Stimulated activated naive CD8-positive, alpha-beta T cell treated with anti-CD3 and anti-CD28 coated beads, Interleukin-15, Interleukin-2, amounts not matched to agents 100 ng/mL and 50 ng/mL, for 24 hours (primary cell): ENCODE results near the gene CSN3.

Experiments
- H3K27ac Mint-ChIP-seq: one replicate; pipeline ENCODE4 v1.8.0; 2021; ENCODE audit warnings: mild to moderate bottlenecking, mixed read lengths
- H3K27me3 Mint-ChIP-seq: one replicate; pipeline ENCODE4 v1.8.0; 2021; ENCODE audit warnings: mixed read lengths
- H3K36me3 Mint-ChIP-seq: one replicate; pipeline ENCODE4 v1.8.0; 2021; ENCODE audit warnings: low read depth, mixed read lengths
- H3K4me1 Mint-ChIP-seq: one replicate; pipeline ENCODE4 v1.8.0; 2021; ENCODE audit warnings: low read depth, mixed read lengths
- H3K4me3 Mint-ChIP-seq: one replicate; pipeline ENCODE4 v1.8.0; 2021; ENCODE audit warnings: mild to moderate bottlenecking, mixed read lengths
- H3K9me3 Mint-ChIP-seq: one replicate; pipeline ENCODE4 v1.8.0; 2021; ENCODE audit warnings: mixed read lengths

Gene CSN3

GRCh38 chr4:70243091-70243490 is 694 bp downstream of the CSN3 start:
- Mint-ChIP-seq H3K9me3 (no peaks in the 10 kb centered on the region), H3K4me3 (no peak overlapping the region), H3K27me3 (no peaks in the 10 kb centered on the region), H3K27ac (no peak overlapping the region), H3K4me1 (no peaks in the 10 kb centered on the region), H3K36me3 (no peaks in the 10 kb centered on the region)

GRCh38 chr4:70251250-70251944 is 9.0 kb downstream of the CSN3 start:
- H3K27me3 Mint-ChIP-seq, result no peaks in the 10 kb centered on the region
- no peak overlapping the region for H3K27ac Mint-ChIP-seq
- H3K4me3 Mint-ChIP-seq, result no peak overlapping the region
- H3K36me3 Mint-ChIP-seq, result no peaks in the 10 kb centered on the region
- H3K9me3 Mint-ChIP-seq, result no peaks in the 10 kb centered on the region
- H3K4me1 Mint-ChIP-seq, result no peaks in the 10 kb centered on the region

GRCh38 chr4:70251945-70252277 is 9.5 kb downstream of the CSN3 start:
- Mint-ChIP-seq H3K9me3 (no peaks in the 10 kb centered on the region), H3K4me3 (no peak overlapping the region), H3K36me3 (no peaks in the 10 kb centered on the region), H3K4me1 (no peaks in the 10 kb centered on the region), H3K27me3 (no peaks in the 10 kb centered on the region), H3K27ac (no peak overlapping the region)

DNA sequence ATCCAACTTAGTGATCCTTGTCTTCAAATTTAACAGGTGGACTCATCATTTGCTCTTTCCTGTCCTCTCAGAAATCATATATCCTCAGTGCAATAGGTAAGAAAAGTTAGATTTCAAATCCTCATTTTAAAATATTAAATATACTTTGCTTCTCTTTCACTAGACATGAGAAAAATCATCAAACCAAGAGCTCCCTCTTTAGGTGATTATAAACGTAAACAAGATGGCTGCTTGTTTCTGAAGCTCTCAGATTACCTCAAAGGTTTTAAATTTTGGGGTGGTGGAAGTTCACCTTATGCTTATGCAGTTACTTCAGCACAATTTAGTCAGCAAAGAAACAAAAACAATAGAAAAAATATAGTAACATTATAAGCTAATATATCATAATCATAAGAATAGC is 27.3 kb downstream of the CSN3 start:
- H3K4me1 Mint-ChIP-seq, result no peaks in the 10 kb centered on the region
- no peak overlapping the region for H3K4me3 Mint-ChIP-seq
- H3K27me3 Mint-ChIP-seq, result no peaks in the 10 kb centered on the region
- no peak overlapping the region for H3K27ac Mint-ChIP-seq
- peaks cover 10% of the 10 kb centered on the region for H3K9me3 Mint-ChIP-seq
- H3K36me3 Mint-ChIP-seq, result no peaks in the 10 kb centered on the region

DNA sequence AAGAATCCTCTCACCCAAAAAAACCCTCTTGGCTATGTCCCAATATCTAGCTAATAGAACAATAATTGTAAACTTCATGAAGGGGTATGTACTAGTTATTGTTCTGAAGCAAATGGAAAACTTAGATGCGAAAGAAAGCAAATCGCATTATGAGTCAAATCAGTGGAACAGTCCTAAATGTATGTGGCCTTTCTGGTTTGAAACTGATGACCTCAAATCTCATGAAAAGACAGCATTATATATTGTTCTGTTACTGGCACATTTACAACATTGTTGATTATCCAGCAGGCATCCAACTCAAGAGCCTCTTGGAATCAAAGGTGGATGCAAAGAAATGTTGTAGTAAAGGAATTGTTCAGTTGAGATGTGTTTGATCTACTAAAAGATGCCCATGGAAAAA is 34.7 kb downstream of the CSN3 start:
- H3K27ac Mint-ChIP-seq, result no peak overlapping the region
- no peaks in the 10 kb centered on the region for H3K27me3 Mint-ChIP-seq
- peaks cover 6% of the 10 kb centered on the region for H3K9me3 Mint-ChIP-seq
- no peaks in the 10 kb centered on the region for H3K4me1 Mint-ChIP-seq
- H3K4me3 Mint-ChIP-seq, result no peak overlapping the region
- no peaks in the 10 kb centered on the region for H3K36me3 Mint-ChIP-seq

- H3K4me1 Mint-ChIP-seq, result no peaks in the 10 kb centered on the region
- H3K36me3 Mint-ChIP-seq, result no peaks in the 10 kb centered on the region
- no peaks in the 10 kb centered on the region for H3K9me3 Mint-ChIP-seq
- H3K27me3 Mint-ChIP-seq, result no peaks in the 10 kb centered on the region
- no peak overlapping the region for H3K4me3 Mint-ChIP-seq
- no peak overlapping the region for H3K27ac Mint-ChIP-seq
These were observed 38.2 kb downstream of the CSN3 start for GRCh38 chr4:70280567-70280966.

GRCh38 chr4:70288651-70289050 is 46.3 kb downstream of the CSN3 start:
- Mint-ChIP-seq H3K4me3 (no peak overlapping the region), H3K27me3 (no peaks in the 10 kb centered on the region), H3K27ac (no peak overlapping the region), H3K4me1 (no peaks in the 10 kb centered on the region), H3K36me3 (no peaks in the 10 kb centered on the region), H3K9me3 (peaks cover 4% of the 10 kb centered on the region)

GRCh38 chr4:70291341-70291740 is 48.9 kb downstream of the CSN3 start:
- Mint-ChIP-seq H3K9me3 (peaks cover 4% of the 10 kb centered on the region), H3K27me3 (no peaks in the 10 kb centered on the region), H3K36me3 (no peaks in the 10 kb centered on the region), H3K27ac (no peak overlapping the region), H3K4me3 (no peak overlapping the region), H3K4me1 (no peaks in the 10 kb centered on the region)

DNA sequence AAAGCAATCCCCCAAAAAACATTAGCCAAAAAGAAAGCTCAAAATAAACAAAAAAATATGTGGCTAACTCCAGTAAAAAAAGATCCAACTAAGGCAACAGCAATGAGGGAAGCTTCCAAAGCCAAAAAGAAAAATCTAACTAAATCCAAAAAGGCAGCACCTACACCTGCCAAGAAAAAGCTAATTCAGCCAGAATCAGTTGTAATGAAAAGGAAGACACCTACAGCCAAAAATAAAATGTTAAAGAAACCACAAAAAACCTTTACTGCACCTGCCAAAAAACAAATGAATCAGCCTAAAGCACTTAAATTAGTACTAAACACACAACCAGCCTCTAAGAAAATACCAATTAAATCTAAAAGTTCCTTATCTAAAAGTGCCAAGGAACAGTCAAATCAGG is 55.2 kb downstream of the CSN3 start:
- Mint-ChIP-seq H3K4me1 (no peaks in the 10 kb centered on the region), H3K4me3 (no peak overlapping the region), H3K27ac (no peak overlapping the region), H3K36me3 (no peaks in the 10 kb centered on the region), H3K27me3 (no peaks in the 10 kb centered on the region), H3K9me3 (no peaks in the 10 kb centered on the region)

GRCh38 chr4:70298051-70298450 is 55.7 kb downstream of the CSN3 start:
- Mint-ChIP-seq H3K36me3 (no peaks in the 10 kb centered on the region), H3K27me3 (no peaks in the 10 kb centered on the region), H3K4me1 (no peaks in the 10 kb centered on the region), H3K27ac (no peak overlapping the region), H3K4me3 (no peak overlapping the region), H3K9me3 (no peaks in the 10 kb centered on the region)

- H3K36me3 Mint-ChIP-seq, result no peaks in the 10 kb centered on the region
- H3K27ac Mint-ChIP-seq, result no peak overlapping the region
- no peak overlapping the region for H3K4me3 Mint-ChIP-seq
- no peaks in the 10 kb centered on the region for H3K27me3 Mint-ChIP-seq
- H3K9me3 Mint-ChIP-seq, result no peaks in the 10 kb centered on the region
- H3K4me1 Mint-ChIP-seq, result no peaks in the 10 kb centered on the region
These were observed 57.2 kb downstream of the CSN3 start for GRCh38 chr4:70299643-70300042.

GRCh38 chr4:70300215-70300614 is 57.8 kb downstream of the CSN3 start:
- Mint-ChIP-seq H3K27ac (no peak overlapping the region), H3K4me3 (no peak overlapping the region), H3K9me3 (no peaks in the 10 kb centered on the region), H3K27me3 (no peaks in the 10 kb centered on the region), H3K4me1 (no peaks in the 10 kb centered on the region), H3K36me3 (no peaks in the 10 kb centered on the region)
